Sigmoid colon (tissue), 7 donors: Measurements from ENCODE around the gene TNIP3. TPM values are rescaled to one million over a fixed set of nuclear protein-coding genes. Genes with fewer than 3 reads are reported as not detected.
A peak's percentile ranks its signal among the peaks of the same experiment; 100 is the strongest.

Experiments
- DNase-seq: peaks from one replicate; pipeline ENCODE4 v3.0.0-alpha.2; 2019
- H3K27ac ChIP-seq, 4 donors: fragments of 200-600 bp; sonication (generic); one replicate each; pipeline ENCODE4 v1.5.1; 2016 to 2019; ENCODE audit warnings: mild to moderate bottlenecking in 1 of 4
- H3K27me3 ChIP-seq, 3 donors: fragments of 200-600 bp; sonication (generic); one replicate each; pipeline ENCODE4 v1.5.1; 2019; ENCODE audit warnings: mild to moderate bottlenecking in 1 of 3
- H3K36me3 ChIP-seq, 4 donors: fragments of 200-600 bp; sonication (generic); one replicate each; pipeline ENCODE4 v1.5.1; 2016 to 2019
- H3K4me1 ChIP-seq, 4 donors: fragments of 200-600 bp; sonication (generic); one replicate each; pipeline ENCODE4 v1.5.1; 2017 to 2019
- H3K4me3 ChIP-seq, 4 donors: fragments of 200-600 bp; sonication (generic); one replicate each; pipeline ENCODE4 v1.5.1; 2017 to 2019; ENCODE audit warnings: mild to moderate bottlenecking in 2 of 4, moderate library complexity in 1 of 4
- H3K9me3 ChIP-seq, 4 donors: fragments of 200-600 bp in 3 of 4; sonication (generic) in 3 of 4; one replicate each; pipeline versions ENCODE4 v1.5.1 to v1.6.1; 2013 to 2019
- CTCF ChIP-seq, 4 experiments: fragments of 450-650 bp in 3 of 4; fragments of 200-600 bp in 1 of 4; IDR thresholded peaks; one replicate each; pipeline ENCODE4 v1.5.1; 2016 to 2019; ENCODE audit warnings: antibody characterized with exemption in 4 of 4, mild to moderate bottlenecking in 3 of 4, moderate library complexity in 2 of 4
- EP300 ChIP-seq, 4 donors: sonication (generic); formaldehyde crosslinking; IDR thresholded peaks; one replicate each; pipeline ENCODE4 v1.6.1; 2017; ENCODE audit warnings: antibody characterized with exemption in 4 of 4
- POLR2A ChIP-seq, 2 donors: fragments of 450-650 bp; IDR thresholded peaks; one replicate each; pipeline ENCODE4 v1.6.1; 2016; ENCODE audit warnings: antibody characterized with exemption in 2 of 2, mild to moderate bottlenecking in 2 of 2, moderate library complexity in 2 of 2
- POLR2AphosphoS5 ChIP-seq, 4 donors: sonication (generic); formaldehyde crosslinking; IDR thresholded peaks; one replicate each; pipeline ENCODE4 v1.6.1; 2017; ENCODE audit warnings: antibody characterized with exemption in 4 of 4
- WGBS, 2 donors: extraction: QIAGEN DNeasy Blood & Tissue Kit; methylation state at CpG; one replicate each; pipeline ENCODE4 v1.1.7; 2013; 5-methylcytosine and 5-hydroxymethylcytosine counted together
- intact Hi-C: fragments of 100-400 bp; cut with DNase I; formaldehyde crosslinking; loops from one replicate; pipeline ENCODE4 v1.15.1; 2023
- polyA plus RNA-seq, 3 donors: library from polyadenylated mRNA; stranded (reverse); fragments of 200-250 nt; gene quantifications; one replicate each; pipeline ENCODE4 v1.2.3, GENCODE V29; 2013
- total RNA-seq, 4 donors: library from RNA; depleted of rRNA; stranded (reverse); fragments of >200 nt; gene quantifications; one replicate each; pipeline ENCODE4 v1.1.0, GENCODE V29; 2016
- donor health status: healthy with polysubstance abuse.
- donor health status: Bipolar disorder and iron deficiency.
- donor health status: healthy.

The TNIP3 gene
- total and polyA plus RNA-seq, 7 donors = 0.49 to 18.1 (median 3.0) TPM; not detected in 4

GRCh38 chr4:121100093-121100775 lies 63.9 kb downstream of the TNIP3 start:
- no peak for DNase-seq
- intact Hi-C loops = no loop called here
- WGBS, 2 donors = 72 to 81% methylated on average over 2 of the region's 2 CpGs

DNA sequence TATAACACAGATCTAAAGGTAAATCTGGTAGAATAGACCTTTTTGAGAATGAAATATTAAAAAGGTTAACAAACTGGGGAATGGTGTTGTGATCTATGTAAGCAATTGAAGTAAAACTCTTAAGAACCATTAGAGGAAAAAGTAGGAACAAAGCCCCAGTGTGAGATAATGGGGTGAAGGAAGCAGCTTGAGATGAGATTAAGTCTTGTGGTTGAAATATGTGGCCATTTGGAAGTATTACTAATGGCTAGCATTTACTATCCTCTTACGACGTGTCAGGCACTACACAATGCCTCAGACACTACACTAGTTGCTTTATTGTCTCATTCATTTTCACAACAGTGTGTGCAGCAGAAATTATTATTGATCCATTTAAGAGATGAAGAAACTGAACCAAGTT lies 65.9 kb downstream of the TNIP3 start:
- DNase-seq = no peak
- H3K27me3 ChIP-seq = no peaks in the 10 kb centered on the region
- H3K36me3 ChIP-seq = no peaks in the 10 kb centered on the region
- 59 to 74% methylated on average over 2 of the region's 2 CpGs for WGBS, 2 donors
- no peak overlapping the region for H3K4me3 ChIP-seq
- no peak for TF ChIP-seq POLR2AphosphoS5 (IDR thresholded peaks at IDR 0.05)
- no peak for TF ChIP-seq CTCF (IDR thresholded peaks at IDR 0.05)
- no peak for TF ChIP-seq POLR2A (IDR thresholded peaks at IDR 0.05)
- no peak for TF ChIP-seq EP300 (IDR thresholded peaks at IDR 0.05)
- H3K4me1 ChIP-seq = no peaks in the 10 kb centered on the region
- intact Hi-C loops = no loop called here
- H3K9me3 ChIP-seq = no peaks in the 10 kb centered on the region
- no peak overlapping the region for H3K27ac ChIP-seq

More at GRCh38 chr4:121100093-121100775, 63.9 kb downstream of the TNIP3 start:
- TF ChIP-seq CTCF (IDR thresholded peaks at IDR 0.05) (no peak), EP300 (IDR thresholded peaks at IDR 0.05) (no peak), POLR2A (IDR thresholded peaks at IDR 0.05) (no peak), POLR2AphosphoS5 (IDR thresholded peaks at IDR 0.05) (no peak)
- Histone ChIP-seq H3K27me3 (no peaks in the 10 kb centered on the region), H3K36me3 (no peaks in the 10 kb centered on the region), H3K27ac (no peak overlapping the region), H3K4me1 (no peaks in the 10 kb centered on the region), H3K4me3 (no peak overlapping the region), H3K9me3 (no peaks in the 10 kb centered on the region)

DNA sequence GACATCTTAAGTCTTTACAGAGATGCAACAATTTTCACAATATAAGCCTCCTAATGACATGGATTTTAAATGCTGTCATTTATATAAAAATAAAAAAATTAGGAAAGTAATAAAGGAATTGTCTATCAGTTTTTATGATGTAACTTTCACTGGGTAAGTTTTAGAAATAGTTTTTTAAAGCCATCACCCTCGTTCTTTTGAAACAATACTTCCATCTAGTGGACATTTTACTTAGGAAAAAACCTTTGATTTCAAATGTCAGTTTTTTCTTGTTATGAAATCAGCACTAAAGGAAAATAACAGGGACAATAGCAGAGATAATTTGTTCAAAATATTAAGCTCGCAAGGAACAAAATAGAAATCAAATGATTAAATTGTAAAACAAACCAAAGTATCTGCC lies 67.5 kb downstream of the TNIP3 start:
- Histone ChIP-seq H3K9me3 (no peaks in the 10 kb centered on the region), H3K27ac (no peak overlapping the region), H3K4me3 (no peak overlapping the region), H3K4me1 (no peaks in the 10 kb centered on the region), H3K27me3 (no peaks in the 10 kb centered on the region), H3K36me3 (no peaks in the 10 kb centered on the region)
- 16 to 32% methylated on average over 2 of the region's 2 CpGs for WGBS, 2 donors
- DNase-seq = no peak
- TF ChIP-seq CTCF (IDR thresholded peaks at IDR 0.05) (peak in 3 of 4 experiments; percentile 16 to 62 (median 30)), EP300 (IDR thresholded peaks at IDR 0.05) (no peak)
- intact Hi-C loops = loop anchor here (2.0 kb wide), 2 partner anchors 380 to 940 kb away; no protein-coding TSS in a partner anchor

DNA sequence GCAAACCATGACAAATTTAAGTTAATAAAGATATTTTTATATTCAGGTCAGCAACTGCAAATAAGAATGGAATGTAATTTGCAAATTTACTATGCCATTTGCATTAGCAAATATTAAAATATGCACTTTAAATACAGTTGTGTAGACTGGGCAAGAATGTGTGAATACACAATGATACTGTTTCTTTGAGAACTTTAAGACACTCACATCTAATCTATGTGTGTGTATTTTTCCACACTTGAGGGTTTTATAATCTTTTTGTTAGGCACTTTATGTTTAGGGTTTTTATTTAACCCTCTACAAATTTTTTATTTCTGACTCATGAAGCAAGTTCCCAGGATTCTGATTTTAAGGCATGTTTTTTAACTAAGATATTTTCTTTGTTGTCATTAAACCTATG lies 67.9 kb downstream of the TNIP3 start:
- H3K36me3 ChIP-seq = no peaks in the 10 kb centered on the region
- no peak overlapping the region for H3K4me3 ChIP-seq
- no peak for TF ChIP-seq POLR2A (IDR thresholded peaks at IDR 0.05)
- TF ChIP-seq POLR2AphosphoS5 (IDR thresholded peaks at IDR 0.05) = no peak
- TF ChIP-seq CTCF (IDR thresholded peaks at IDR 0.05) = no peak
- TF ChIP-seq EP300 (IDR thresholded peaks at IDR 0.05) = no peak
- H3K27ac ChIP-seq = no peak overlapping the region
- intact Hi-C loops = loop anchor here (2.0 kb wide), 2 partner anchors 379 to 939 kb away; no protein-coding TSS in a partner anchor
- no peaks in the 10 kb centered on the region for H3K4me1 ChIP-seq
- H3K27me3 ChIP-seq = no peaks in the 10 kb centered on the region
- DNase-seq = no peak
- no peaks in the 10 kb centered on the region for H3K9me3 ChIP-seq
